Stimulated activated CD8-positive, alpha-beta memory T cell treated with anti-CD3 and anti-CD28 coated beads, Interleukin-4, amount 100 ng/mL, for 1 hour (primary cell): ENCODE results near the gene BZW2.

Experiments used
- DNase-seq, 2 donors: peaks; one replicate each; pipeline ENCODE4 v3.0.0-alpha.2; 2020; ENCODE audit warnings: low read depth in 2 of 2, low spot score in 1 of 2

The BZW2 gene

DNA sequence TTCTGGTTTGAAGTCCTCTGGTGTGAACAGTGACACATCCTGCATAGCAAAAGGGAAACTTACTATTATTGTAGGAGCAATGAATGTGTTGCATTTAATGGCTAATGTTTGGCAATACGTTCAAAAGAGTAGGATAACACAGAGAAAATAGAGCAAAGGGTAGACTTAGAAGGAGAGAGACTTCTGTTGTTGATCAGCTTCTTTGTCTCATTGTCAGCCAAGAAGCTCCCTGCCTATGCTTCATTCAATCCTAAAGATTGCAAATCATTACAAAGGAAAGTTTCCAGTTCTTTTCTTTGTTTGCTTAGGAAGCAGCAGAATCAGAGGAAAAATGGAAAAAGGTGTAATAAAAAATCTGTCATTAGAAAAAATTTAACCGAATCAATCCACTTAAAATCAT lies 99.7 kb downstream of the BZW2 start:
- no peak for DNase-seq

DNA sequence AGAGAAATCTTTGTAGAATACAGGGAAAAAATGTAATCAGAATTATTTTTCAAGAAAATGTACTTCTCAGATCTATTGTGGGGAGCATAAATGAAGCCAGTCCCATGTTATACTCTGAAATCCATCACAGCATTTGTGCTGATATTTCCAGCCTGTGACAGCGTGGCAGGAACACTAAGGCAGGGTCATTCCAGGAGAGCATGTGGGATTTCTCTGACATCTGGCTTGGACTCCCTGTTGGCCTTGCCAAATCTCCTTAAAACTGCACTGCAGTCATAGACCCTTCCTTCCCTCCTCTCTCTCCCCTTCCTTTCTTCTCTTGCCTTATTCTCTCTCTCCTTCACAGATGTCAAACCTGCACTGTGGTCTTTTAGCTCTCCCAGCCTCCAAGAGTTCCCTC lies 101.1 kb downstream of the BZW2 start:
- DNase-seq = no peak

DNA sequence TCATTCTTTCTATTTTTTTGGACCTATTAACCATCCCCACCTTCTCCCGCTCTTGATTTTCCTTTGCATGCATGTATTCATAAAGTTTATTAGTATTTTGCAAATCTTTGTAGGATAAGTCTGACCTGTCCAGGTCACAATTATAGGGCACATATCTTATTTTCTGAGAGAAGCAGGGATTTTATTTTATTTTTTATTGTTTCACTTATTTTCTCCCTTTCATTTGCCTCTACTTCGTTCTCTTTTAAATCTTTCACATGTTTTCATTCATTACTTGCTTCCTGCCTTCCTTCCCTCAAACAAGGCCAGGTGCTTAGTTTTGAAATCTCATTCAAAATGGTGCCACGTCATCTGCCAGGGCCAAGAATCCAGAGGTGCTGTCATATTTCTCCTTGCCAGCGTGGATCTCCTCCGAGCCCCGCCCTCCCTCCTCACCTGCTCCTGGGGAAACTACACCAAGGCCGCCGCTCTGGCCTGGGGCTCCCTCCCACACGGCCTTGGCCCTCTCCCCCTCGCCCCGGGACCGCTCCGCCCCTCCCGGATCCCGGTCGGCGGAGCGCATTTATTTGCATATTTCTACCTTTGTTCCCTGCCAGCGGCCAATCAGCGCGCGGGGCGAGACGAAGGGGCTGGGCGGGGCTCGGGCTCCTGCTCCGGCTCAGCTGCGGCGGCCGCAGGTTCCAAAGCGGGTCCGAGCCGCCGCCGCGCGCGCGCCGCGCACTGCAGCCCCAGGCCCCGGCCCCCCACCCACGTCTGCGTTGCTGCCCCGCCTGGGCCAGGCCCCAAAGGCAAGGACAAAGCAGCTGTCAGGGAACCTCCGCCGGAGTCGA lies 107.3 kb downstream of the BZW2 start, which contains the start of gene TSPAN13:
Gene TSPAN13 (plus strand): TSS at position 654 of the 830 bp plus-strand sequence. CDS start 213 bp downstream, outside the sequence.
- peak in 1 of 2 donors; percentile 9 for DNase-seq

DNA sequence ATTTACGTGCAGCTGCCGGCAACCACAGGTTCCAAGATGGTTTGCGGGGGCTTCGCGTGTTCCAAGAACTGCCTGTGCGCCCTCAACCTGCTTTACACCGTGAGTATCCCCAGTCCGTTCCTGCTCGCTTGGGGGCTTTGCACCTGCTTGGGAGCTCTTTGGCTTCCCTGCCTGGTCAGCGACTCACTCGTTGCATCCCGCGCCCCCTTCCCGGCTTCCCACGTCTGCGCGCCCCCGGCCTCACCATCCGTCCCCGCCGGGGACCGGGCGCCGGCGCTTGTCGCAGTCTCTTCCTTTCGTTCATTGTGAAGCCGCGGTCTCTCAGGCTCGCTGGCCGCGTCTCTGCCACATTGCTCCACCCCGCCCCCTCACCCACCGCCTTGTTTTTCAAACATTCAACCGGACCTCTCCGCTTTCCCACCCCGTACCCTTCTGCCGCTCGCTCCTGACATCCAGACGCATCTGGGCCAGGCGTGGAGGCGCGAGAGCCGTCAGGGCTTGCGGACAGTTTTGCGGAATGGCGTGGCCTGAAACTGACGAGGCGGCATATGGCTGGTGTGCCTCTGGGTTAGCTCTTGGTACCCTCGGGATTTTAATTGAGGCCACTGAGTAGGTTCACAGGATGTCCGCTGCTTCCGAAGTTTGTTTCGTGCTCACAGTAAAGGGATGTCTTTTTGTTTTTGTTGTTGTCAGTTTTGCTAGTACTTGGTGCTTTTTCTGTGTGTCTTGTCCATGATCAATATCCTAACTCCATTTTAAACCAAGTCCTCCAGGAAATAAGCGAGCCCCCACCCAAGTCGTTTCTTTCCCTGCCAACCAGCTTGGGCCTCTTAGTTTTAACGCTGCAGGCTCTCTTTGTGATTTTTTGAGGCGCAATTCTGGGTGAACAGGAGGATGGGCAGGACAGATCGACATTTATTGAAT lies 108.2 kb downstream of the BZW2 start:
- no peak for DNase-seq

DNA sequence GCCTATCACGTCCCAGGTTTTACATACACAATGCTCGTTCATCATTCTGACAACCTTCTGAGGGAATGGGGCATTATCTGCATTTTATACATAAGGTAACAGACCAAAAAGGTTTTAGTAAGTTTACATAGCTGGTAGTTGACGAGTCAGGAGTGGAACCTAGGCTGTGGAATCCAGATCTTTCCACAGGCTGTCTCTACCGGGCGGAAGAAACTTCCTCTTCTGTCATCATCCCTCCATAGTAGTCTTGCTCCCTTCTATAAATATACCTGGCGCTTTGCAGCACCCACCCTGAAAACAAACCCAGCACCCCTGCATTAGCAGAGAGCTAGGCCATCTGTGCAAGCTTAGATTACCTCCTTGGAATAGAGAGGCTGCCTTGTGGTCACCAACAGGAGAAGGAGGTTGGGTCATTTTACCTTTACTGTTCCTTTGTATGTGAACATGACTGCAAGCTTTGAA lies 108.9 kb downstream of the BZW2 start:
- no peak for DNase-seq

DNA sequence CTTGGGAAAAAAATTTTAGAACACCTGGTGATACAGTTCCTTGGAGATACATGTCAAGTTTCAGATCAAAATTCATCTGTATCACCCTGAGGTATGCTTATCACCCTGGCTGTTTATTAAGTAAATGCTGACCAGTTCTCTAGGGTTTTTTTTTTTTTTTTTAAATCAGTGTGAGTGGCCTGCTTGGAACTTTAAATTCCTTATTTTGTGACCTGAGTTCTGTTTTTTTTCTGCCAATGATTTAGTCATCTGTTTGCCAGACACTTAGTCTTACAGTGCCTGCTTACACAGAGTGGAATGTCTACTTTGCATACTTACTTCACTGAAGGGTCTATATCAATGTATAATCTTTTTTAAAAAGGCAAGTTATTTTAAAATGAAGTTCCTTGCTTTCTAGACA lies 109.4 kb downstream of the BZW2 start:
- DNase-seq = no peak
